Myocyte (in vitro differentiated cells): ENCODE measurements around the gene SLC16A9. TPM values are rescaled to one million over a fixed set of nuclear protein-coding genes. Genes with fewer than 3 reads are reported as not detected.
"Not testable (repeated sequence)": the region's sequence is repeated elsewhere in the genome, so short reads cannot be mapped to it uniquely, and the experiment has no call there.

Source experiments
- DNase-seq: peaks from one replicate; pipeline ENCODE4 v3.0.0-alpha.2; 2012; ENCODE audit warnings: low read depth
- polyA plus RNA-seq: library from polyadenylated mRNA; unstranded; fragments of >200 nt; gene quantifications from one replicate; pipeline ENCODE4 v1.2.1, GENCODE V29; 2012; ENCODE audit warnings: missing spikeins
- total RNA-seq: library from RNA; depleted of rRNA; stranded (reverse); fragments of >200 nt; gene quantifications from 2 replicates; pipeline ENCODE4 v1.2.3, GENCODE V29; 2014

SLC16A9 gene
- 0.88 and 2.1 TPM in 2 replicates for total RNA-seq
- polyA plus RNA-seq: 0.20 TPM

GRCh38 chr10:59709395-59710125 is at the start of gene SLC16A9:
Gene SLC16A9 (minus strand): TSS chr10:59709850. CDS start chr10:59684291, 25,559 bp downstream.
- DNase-seq: peak; percentile 80

- DNase-seq: no peak
Measured at GRCh38 chr10:59757966-59758365, 48.3 kb upstream of the SLC16A9 start.

- peak; percentile 14 for DNase-seq
Measured at GRCh38 chr10:59754951-59755350, 45.3 kb upstream of the SLC16A9 start.

- peak; percentile 96 for DNase-seq
Measured at GRCh38 chr10:59753267-59753666, 43.6 kb upstream of the SLC16A9 start, which contains the start of gene MRLN. Gene MRLN (minus strand): TSS chr10:59753455.

GRCh38 chr10:59752278-59752940 is 42.8 kb upstream of the SLC16A9 start:
- peak; percentile 47 for DNase-seq

- DNase-seq: peak; percentile 43
Measured at GRCh38 chr10:59750155-59750945, 40.7 kb upstream of the SLC16A9 start.

- DNase-seq: no peak
Measured at GRCh38 chr10:59748834-59749233, 39.2 kb upstream of the SLC16A9 start.

- DNase-seq: no peak
Measured at GRCh38 chr10:59745163-59745650, 35.6 kb upstream of the SLC16A9 start.

GRCh38 chr10:59744762-59745161 is 35.1 kb upstream of the SLC16A9 start:
- not testable (repeated sequence) for DNase-seq

- not testable (repeated sequence) for DNase-seq
Measured at GRCh38 chr10:59744156-59744555, 34.5 kb upstream of the SLC16A9 start.

GRCh38 chr10:59741583-59741982 is 31.9 kb upstream of the SLC16A9 start:
- DNase-seq: no peak

- DNase-seq: no peak
Measured at GRCh38 chr10:59741048-59741447, 31.4 kb upstream of the SLC16A9 start.

- DNase-seq: no peak
Measured at GRCh38 chr10:59736749-59737148, 27.1 kb upstream of the SLC16A9 start.

- DNase-seq: no peak
Measured at GRCh38 chr10:59735296-59735695, 25.6 kb upstream of the SLC16A9 start.

- DNase-seq: no peak
Measured at GRCh38 chr10:59734014-59734462, 24.4 kb upstream of the SLC16A9 start.

GRCh38 chr10:59733321-59734013 is 23.8 kb upstream of the SLC16A9 start:
- not testable (repeated sequence) for DNase-seq

- not testable (repeated sequence) for DNase-seq
Measured at GRCh38 chr10:59732849-59733248, 23.2 kb upstream of the SLC16A9 start.

GRCh38 chr10:59729167-59729566 is 19.5 kb upstream of the SLC16A9 start:
- DNase-seq: not testable (repeated sequence)

GRCh38 chr10:59724098-59724938 is 14.7 kb upstream of the SLC16A9 start:
- DNase-seq: peak; percentile 47

GRCh38 chr10:59720377-59720776 is 10.7 kb upstream of the SLC16A9 start:
- no peak for DNase-seq
